Cardiac fibroblast (primary cell): ENCODE measurements around the gene ZNF280D.

Experiments used
- DNase-seq, 2 donors: peaks; one replicate each; pipeline versions ENCODE4 v3.0.0 to v3.0.0-alpha.2; 2010; ENCODE audit warnings: low read depth in 2 of 2
- H3K4me3 ChIP-seq, 2 donors: replicated peaks in 1 of 2; 1 replicate in 1 of 2; 2 replicates in 1 of 2; pipeline ENCODE4 v1.5.1; 2011; ENCODE audit warnings: low read depth in 2 of 2, low read length in 2 of 2, mild to moderate bottlenecking in 2 of 2, moderate library complexity in 1 of 2
- TF ChIP-seq, protein P1 (sequence below): IDR thresholded peaks from one replicate; pipeline ENCODE4 v1.5.1; 2011; ENCODE audit warnings: low read depth, mild to moderate bottlenecking, low read length, inconsistent platforms

ZNF280D gene

DNA sequence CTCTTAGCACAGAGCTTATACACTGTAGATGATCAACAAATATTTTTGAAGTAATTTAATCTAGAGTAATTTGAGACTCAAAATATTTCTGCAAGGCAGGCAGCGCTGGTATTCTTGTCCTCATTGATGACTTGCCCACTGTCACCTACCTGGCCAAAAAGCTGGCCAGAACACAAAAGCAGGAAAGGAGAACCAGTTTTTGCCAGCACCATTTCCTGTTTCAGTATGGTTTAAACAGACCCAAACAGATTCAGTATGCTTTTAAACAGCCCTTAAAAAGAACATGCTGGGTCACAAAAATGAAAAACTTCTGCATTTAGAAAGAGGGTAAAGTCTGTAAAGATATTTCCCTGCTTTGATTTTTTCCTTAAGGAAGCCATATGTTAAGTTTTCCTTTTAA is 42.3 kb upstream of the ZNF280D start:
- TF ChIP-seq, protein P1, sequence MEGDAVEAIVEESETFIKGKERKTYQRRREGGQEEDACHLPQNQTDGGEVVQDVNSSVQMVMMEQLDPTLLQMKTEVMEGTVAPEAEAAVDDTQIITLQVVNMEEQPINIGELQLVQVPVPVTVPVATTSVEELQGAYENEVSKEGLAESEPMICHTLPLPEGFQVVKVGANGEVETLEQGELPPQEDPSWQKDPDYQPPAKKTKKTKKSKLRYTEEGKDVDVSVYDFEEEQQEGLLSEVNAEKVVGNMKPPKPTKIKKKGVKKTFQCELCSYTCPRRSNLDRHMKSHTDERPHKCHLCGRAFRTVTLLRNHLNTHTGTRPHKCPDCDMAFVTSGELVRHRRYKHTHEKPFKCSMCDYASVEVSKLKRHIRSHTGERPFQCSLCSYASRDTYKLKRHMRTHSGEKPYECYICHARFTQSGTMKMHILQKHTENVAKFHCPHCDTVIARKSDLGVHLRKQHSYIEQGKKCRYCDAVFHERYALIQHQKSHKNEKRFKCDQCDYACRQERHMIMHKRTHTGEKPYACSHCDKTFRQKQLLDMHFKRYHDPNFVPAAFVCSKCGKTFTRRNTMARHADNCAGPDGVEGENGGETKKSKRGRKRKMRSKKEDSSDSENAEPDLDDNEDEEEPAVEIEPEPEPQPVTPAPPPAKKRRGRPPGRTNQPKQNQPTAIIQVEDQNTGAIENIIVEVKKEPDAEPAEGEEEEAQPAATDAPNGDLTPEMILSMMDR = no peak
- no peak for DNase-seq
- no peak overlapping the region for H3K4me3 ChIP-seq

DNA sequence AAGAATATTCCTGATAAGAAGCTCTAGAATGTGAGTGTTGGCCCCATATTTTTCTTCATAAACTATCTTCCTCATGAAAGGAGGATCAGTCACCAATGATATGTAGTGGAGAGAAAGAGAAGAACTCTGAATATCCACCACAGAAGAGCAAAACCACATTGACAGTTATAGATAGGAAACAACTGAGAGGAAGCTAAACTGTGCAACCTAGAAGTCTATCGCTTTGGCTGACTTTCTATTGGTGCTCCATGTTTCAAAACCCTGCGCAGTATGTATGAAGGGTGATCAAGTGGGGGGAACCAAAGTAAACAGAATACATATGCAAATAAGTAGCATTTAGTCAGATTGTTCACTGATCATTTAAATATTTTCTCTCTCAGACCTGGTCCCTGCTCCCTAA is 41.0 kb upstream of the ZNF280D start:
- no peak overlapping the region for H3K4me3 ChIP-seq
- TF ChIP-seq, protein P1 = no peak
- DNase-seq = no peak

DNA sequence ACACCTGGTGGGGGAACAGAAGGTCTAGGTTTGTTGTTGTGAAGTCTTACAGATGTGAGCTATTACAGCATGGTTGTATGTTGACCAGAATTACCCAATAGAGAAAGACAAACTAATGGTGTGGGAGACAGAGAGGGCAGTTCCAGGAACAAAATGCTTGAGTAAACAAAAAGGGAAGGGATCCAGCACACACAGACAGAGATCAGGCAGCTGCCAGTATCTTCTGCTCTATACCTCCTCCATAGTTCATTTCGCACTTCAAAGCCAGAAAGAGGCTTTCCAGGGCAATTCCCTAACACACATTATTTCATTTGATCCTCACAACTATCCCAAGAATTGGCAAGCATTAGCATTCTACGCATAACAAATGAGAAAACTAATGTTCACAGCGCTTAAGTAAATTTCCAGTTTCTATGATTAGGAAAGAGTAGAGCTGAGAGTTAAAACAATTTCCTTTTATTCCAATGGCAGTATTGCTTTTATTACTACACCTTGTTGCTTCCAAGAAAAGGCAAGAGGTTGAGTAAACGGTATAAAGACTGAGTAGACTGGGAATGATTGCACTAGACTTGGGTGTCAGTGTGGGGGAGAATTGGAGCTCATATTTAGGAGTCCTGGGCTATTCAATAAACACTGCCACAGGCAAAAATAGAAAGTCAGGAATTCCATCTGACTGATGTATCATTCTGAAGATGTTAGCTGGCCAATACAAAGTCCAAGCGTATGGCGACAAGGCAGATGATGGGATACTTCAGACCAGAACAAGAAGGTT is 39.7 kb upstream of the ZNF280D start:
- TF ChIP-seq, protein P1 = no peak
- H3K4me3 ChIP-seq = no peak overlapping the region
- peak in 1 of 2 donors; percentile 52 for DNase-seq

DNA sequence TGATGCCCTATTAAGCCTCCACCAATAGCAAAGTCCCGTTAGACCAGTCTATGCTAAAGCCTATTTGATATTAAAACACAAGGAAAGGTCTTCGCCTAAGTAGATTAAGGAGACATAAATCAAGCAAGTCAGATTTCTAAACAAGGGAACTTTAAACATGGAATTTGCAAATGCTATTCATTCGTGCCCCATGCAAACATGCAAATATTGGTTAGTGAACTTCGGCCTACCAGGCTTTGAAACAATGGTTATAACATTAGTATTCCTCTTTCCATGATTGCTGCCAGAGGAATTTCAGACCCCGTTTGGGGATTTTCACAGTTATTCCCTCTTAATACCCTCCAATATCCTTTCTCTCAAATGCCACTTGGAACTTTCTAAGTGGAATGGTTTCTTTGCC is 36.9 kb upstream of the ZNF280D start:
- no peak for DNase-seq
- TF ChIP-seq, protein P1 = no peak
- H3K4me3 ChIP-seq = no peak overlapping the region

DNA sequence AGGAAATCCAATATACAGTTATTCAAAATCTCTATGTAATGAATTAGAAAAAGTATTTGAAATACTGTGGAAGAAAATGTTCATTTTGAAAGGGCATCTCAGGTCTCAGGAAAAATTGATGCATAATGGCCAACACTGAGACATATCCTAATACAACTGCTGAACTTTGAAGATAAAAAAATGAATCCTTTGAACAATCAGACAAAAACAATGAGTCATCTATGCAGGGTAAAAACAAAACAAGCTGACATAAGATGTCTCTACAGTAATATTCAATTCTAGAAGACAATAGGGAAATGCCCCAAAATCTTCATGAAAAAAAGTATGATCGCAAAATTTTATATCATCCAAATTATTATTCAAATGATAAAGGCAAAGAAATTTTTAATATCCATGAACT is 34.0 kb upstream of the ZNF280D start:
- no peak overlapping the region for H3K4me3 ChIP-seq
- peak in 1 of 2 donors; percentile 69 for DNase-seq
- TF ChIP-seq, protein P1 = no peak

DNA sequence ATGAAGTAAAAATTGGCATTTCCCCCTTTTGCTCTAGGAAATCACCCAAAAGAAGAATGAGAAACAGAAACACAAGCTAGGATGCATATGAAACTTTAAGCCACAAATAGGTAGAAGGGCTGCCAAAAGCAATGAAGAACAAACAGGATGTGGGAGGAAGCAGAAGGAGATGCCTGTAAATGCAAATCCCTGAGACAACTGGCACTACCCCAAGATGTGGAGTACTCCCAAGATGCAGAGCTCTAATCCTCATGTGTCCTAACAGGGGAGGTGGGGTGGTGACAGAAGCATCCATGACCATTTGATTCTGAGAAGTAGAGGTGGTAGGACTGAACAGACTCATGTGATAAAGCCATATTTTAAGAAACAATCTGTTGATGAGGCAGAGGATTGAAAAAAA is 31.9 kb upstream of the ZNF280D start:
- TF ChIP-seq, protein P1 = no peak
- H3K4me3 ChIP-seq = no peak overlapping the region
- peak; percentile 82 to 89 for DNase-seq
